ENCODE data around the gene GDAP2.

GDAP2 gene

DNA sequence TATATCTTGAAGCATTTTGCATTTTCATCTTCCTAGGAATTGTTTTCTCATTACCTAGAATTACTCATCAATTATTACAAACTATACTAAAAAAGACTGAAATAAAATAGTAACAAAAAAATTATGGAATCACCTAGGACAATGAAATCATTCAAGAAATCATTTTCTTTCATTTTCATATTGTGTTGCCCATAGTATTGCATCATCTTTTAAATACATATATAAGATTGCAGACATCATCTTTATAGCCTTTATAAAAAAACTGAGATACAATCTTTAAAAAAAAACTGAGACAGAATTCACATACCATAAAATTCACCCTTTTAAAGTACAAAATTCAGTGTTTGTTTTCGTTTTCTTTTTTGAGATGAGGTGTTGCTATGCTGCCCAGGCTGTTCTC is 29.6 kb downstream of the GDAP2 start:
- Histone ChIP-seq H3K36me3 (ENCODE audit: control insufficient read depth, insufficient read depth, low read length) (peaks cover 50% of the 10 kb centered on the region), H3K27me3 (ENCODE audit: control insufficient read depth, insufficient read depth, low read length) (no peaks in the 10 kb centered on the region), H3K9me3 (ENCODE audit: control insufficient read depth, insufficient read depth, low read depth, low read length) (no peaks in the 10 kb centered on the region), H3K9ac (ENCODE audit: low read length) (no peak overlapping the region), H3K27ac (ENCODE audit: low read depth, low read length) (no peak overlapping the region), H3K4me1 (ENCODE audit: control insufficient read depth, insufficient read depth, low read length) (no peaks in the 10 kb centered on the region), H3K4me3 (ENCODE audit: low read depth, low read length) (no peak overlapping the region)

DNA sequence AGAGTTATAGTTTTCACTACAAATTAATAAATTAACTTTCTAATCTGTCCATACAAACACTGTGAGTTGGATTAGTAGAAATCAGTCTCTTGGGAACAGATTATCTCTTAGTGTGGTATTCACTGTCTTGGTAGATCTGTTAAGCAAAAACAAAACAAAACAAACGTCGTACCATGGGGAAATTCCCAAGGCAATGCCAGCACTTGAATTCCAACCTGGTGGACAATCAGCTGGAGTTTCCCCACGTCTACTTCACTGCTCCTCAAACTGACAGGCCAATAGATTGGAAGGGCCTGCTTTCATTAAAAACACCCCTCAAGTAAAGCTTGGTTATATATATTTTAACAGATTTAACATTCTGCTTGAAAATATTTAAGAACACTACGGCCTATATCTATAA is 31.9 kb downstream of the GDAP2 start:
- no peak overlapping the region for H3K4me3 ChIP-seq (ENCODE audit: low read depth, low read length)
- H3K27me3 ChIP-seq (ENCODE audit: control insufficient read depth, insufficient read depth, low read length): no peaks in the 10 kb centered on the region
- no peaks in the 10 kb centered on the region for H3K9me3 ChIP-seq (ENCODE audit: control insufficient read depth, insufficient read depth, low read depth, low read length)
- H3K9ac ChIP-seq (ENCODE audit: low read length): no peak overlapping the region
- no peaks in the 10 kb centered on the region for H3K4me1 ChIP-seq (ENCODE audit: control insufficient read depth, insufficient read depth, low read length)
- H3K27ac ChIP-seq (ENCODE audit: low read depth, low read length): no peak overlapping the region
- H3K36me3 ChIP-seq (ENCODE audit: control insufficient read depth, insufficient read depth, low read length): peaks cover 47% of the 10 kb centered on the region

DNA sequence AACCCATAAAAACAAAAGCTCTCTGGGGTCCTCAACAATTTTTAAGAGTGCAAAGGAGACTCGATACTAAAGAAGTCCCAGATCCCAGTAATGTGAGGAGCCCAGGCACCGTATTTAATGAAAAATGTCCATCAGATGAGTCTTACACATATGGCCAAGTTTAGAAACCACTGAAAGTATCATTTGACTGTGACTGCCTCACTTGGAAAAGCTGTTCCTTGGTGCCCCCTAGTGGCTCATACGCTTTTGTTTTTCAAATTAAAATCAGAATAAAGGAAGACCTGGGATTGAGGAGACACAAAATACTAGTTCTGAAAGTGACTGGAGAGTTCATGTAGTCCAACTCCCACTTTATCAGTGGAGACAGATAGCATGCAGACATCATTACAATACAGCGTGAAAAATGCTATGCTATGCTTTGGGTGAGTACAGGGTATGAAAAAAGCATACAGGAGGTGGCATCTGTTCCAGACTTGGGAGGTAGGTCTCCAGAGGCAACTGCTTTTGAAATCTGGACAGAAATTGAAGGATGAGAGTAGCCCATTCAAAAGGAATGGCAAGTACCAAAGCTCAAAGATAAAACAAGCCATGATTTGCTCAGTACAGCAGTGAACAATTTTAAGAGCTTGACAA is 33.8 kb downstream of the GDAP2 start:
- no peak overlapping the region for H3K4me3 ChIP-seq (ENCODE audit: low read depth, low read length)
- H3K9me3 ChIP-seq (ENCODE audit: control insufficient read depth, insufficient read depth, low read depth, low read length): no peaks in the 10 kb centered on the region
- no peaks in the 10 kb centered on the region for H3K27me3 ChIP-seq (ENCODE audit: control insufficient read depth, insufficient read depth, low read length)
- no peaks in the 10 kb centered on the region for H3K4me1 ChIP-seq (ENCODE audit: control insufficient read depth, insufficient read depth, low read length)
- peaks cover 47% of the 10 kb centered on the region for H3K36me3 ChIP-seq (ENCODE audit: control insufficient read depth, insufficient read depth, low read length)
- no peak overlapping the region for H3K27ac ChIP-seq (ENCODE audit: low read depth, low read length)
- no peak overlapping the region for H3K9ac ChIP-seq (ENCODE audit: low read length)

DNA sequence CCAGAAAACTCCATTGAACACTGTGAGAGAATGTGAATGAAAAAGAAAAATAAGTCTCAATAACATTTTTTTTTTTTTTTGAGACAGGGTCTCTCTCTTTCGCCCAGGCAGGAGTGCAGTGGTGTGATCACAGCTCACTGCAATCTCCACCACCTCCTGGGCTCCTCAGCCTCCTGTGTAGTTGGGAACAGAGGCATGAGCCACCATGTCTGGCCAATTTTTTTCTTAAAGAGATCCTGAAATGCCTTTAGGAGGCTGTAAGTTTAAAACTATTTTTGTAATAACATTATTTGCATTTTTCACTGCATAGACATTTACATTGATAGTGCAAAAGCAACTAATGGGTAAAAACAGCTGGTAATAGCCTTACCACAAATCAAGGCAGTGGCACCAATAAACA is 35.3 kb downstream of the GDAP2 start:
- Histone ChIP-seq H3K9ac (ENCODE audit: low read length) (no peak overlapping the region), H3K4me1 (ENCODE audit: control insufficient read depth, insufficient read depth, low read length) (no peaks in the 10 kb centered on the region), H3K27me3 (ENCODE audit: control insufficient read depth, insufficient read depth, low read length) (no peaks in the 10 kb centered on the region), H3K36me3 (ENCODE audit: control insufficient read depth, insufficient read depth, low read length) (peaks cover 36% of the 10 kb centered on the region), H3K9me3 (ENCODE audit: control insufficient read depth, insufficient read depth, low read depth, low read length) (no peaks in the 10 kb centered on the region), H3K27ac (ENCODE audit: low read depth, low read length) (no peak overlapping the region), H3K4me3 (ENCODE audit: low read depth, low read length) (no peak overlapping the region)

DNA sequence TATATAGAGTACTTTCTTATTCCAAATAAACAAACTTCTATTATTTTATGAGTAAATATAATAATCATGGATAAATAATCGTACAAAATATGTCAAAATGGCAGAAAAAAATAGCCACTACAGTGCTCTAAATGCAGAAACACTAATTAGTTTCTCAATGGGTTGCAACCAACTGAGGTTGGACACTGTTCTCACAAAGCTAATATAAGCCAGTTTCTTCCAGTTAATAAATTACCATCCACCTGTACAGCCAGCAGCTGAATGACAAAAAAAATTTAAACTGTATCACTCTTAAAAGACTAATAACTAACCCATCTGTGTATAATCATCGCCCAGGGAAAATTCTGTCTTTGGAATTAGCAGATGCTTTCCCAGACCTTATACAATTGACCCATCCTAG is 36.9 kb downstream of the GDAP2 start:
- Histone ChIP-seq H3K4me3 (ENCODE audit: low read depth, low read length) (no peak overlapping the region), H3K4me1 (ENCODE audit: control insufficient read depth, insufficient read depth, low read length) (no peaks in the 10 kb centered on the region), H3K27me3 (ENCODE audit: control insufficient read depth, insufficient read depth, low read length) (no peaks in the 10 kb centered on the region), H3K36me3 (ENCODE audit: control insufficient read depth, insufficient read depth, low read length) (peaks cover 26% of the 10 kb centered on the region), H3K27ac (ENCODE audit: low read depth, low read length) (no peak overlapping the region), H3K9ac (ENCODE audit: low read length) (no peak overlapping the region), H3K9me3 (ENCODE audit: control insufficient read depth, insufficient read depth, low read depth, low read length) (no peaks in the 10 kb centered on the region)

DNA sequence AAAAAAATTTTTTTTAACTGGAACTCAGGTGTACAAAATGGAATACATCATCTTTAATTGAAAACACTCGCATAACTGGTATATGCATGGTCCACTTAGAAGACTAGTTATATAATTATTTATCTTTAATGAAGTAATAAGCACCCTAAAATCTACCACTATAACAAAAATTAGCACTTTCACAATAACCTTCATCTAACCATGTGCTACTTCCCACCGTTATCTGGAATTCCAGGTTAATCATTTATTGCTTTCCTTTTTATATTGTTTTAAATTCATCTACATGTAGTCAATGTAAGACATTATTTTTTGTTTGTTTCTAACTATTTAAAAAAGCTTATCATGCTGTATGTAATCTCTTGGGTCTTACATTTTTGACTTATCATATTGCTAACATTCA is 39.0 kb downstream of the GDAP2 start:
- no peaks in the 10 kb centered on the region for H3K9me3 ChIP-seq (ENCODE audit: control insufficient read depth, insufficient read depth, low read depth, low read length)
- no peak overlapping the region for H3K4me3 ChIP-seq (ENCODE audit: low read depth, low read length)
- H3K36me3 ChIP-seq (ENCODE audit: control insufficient read depth, insufficient read depth, low read length): 0 out of 2 replicates have a peak, but pooled peaks cover 8% of the 10 kb centered on the region
- no peaks in the 10 kb centered on the region for H3K27me3 ChIP-seq (ENCODE audit: control insufficient read depth, insufficient read depth, low read length)
- H3K9ac ChIP-seq (ENCODE audit: low read length): no peak overlapping the region
- H3K27ac ChIP-seq (ENCODE audit: low read depth, low read length): no peak overlapping the region
- H3K4me1 ChIP-seq (ENCODE audit: control insufficient read depth, insufficient read depth, low read length): no peaks in the 10 kb centered on the region

DNA sequence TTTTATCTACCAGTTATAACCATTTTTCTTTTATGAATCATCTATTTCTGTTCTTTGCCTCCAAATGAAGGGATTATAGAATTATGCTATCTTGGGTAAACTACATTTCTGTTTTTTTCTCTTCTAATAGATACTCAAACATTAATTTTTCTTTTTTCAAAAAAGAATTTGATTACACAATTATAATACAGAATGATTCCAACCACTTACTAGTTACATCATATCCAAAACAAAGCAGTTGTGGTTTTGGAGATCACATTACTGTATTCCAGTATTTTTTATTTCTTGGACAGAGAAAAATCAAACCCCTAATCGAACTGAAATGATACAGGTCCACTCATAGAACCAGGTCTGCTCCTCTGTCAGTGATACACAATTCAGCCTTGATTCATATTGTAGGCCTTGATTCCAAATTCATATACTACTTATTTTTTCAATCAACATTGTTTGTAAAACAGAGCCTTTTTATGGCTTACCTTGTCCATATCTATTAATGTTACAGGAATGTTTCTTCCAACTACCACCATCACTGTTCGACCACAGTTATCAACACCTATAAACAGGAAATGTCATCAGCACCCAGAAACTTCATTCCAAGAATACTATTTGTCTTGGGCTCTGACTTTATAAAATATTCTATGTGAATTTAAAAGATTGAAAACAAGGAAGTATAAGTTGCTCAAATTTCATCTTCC is 43.2 kb downstream of the GDAP2 start:
- Histone ChIP-seq H3K36me3 (ENCODE audit: control insufficient read depth, insufficient read depth, low read length) (0 out of 2 replicates have a peak, but pooled peaks cover 3% of the 10 kb centered on the region), H3K9ac (ENCODE audit: low read length) (no peak overlapping the region), H3K27ac (ENCODE audit: low read depth, low read length) (no peak overlapping the region), H3K4me1 (ENCODE audit: control insufficient read depth, insufficient read depth, low read length) (no peaks in the 10 kb centered on the region), H3K4me3 (ENCODE audit: low read depth, low read length) (no peak overlapping the region), H3K27me3 (ENCODE audit: control insufficient read depth, insufficient read depth, low read length) (no peaks in the 10 kb centered on the region), H3K9me3 (ENCODE audit: control insufficient read depth, insufficient read depth, low read depth, low read length) (no peaks in the 10 kb centered on the region)

DNA sequence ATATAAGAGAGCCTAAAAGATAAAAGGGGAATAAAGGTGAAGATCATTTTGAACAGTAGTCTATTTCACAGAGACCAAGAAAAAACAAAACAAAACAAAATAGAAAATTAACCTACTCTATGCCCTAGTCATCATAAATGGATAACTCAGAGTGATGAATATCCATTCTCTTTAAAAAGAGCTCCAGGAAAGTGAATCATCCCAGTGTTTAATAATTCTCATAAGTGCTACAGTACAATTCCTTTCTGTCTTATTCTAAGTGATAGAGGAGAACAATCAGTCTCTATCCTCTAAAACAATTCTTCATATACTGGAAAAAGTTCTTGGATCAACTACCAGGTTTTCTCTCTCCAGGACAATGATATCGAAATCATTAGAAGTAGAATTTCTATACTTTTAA is 45.8 kb downstream of the GDAP2 start:
- Histone ChIP-seq H3K27me3 (ENCODE audit: control insufficient read depth, insufficient read depth, low read length) (no peaks in the 10 kb centered on the region), H3K4me1 (ENCODE audit: control insufficient read depth, insufficient read depth, low read length) (no peaks in the 10 kb centered on the region), H3K36me3 (ENCODE audit: control insufficient read depth, insufficient read depth, low read length) (peaks cover 5% of the 10 kb centered on the region), H3K27ac (ENCODE audit: low read depth, low read length) (no peak overlapping the region), H3K4me3 (ENCODE audit: low read depth, low read length) (no peak overlapping the region), H3K9me3 (ENCODE audit: control insufficient read depth, insufficient read depth, low read depth, low read length) (no peaks in the 10 kb centered on the region), H3K9ac (ENCODE audit: low read length) (no peak overlapping the region)

DNA sequence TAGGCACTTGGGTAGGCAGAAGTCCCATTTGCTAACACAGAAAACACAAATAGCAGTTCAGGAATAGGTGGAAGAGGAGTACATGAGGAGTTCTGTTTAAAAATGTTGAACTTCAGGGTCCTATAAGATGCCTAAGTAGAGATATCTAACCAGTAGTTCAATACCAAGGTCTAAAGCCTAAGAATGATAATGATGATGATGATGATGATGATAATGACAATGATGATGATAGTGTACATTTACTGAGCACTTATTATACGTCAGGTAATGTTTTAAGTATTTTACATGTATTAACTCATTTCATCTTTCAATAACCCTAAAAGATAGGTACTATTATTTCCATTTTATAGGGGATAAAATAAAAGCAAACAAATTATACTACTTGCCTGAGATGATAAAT is 50.1 kb downstream of the GDAP2 start:
- peaks cover 35% of the 10 kb centered on the region for H3K36me3 ChIP-seq (ENCODE audit: control insufficient read depth, insufficient read depth, low read length)
- no peak overlapping the region for H3K9ac ChIP-seq (ENCODE audit: low read length)
- no peak overlapping the region for H3K27ac ChIP-seq (ENCODE audit: low read depth, low read length)
- no peaks in the 10 kb centered on the region for H3K27me3 ChIP-seq (ENCODE audit: control insufficient read depth, insufficient read depth, low read length)
- H3K4me1 ChIP-seq (ENCODE audit: control insufficient read depth, insufficient read depth, low read length): no peaks in the 10 kb centered on the region
- H3K9me3 ChIP-seq (ENCODE audit: control insufficient read depth, insufficient read depth, low read depth, low read length): peaks cover 3% of the 10 kb centered on the region; the same call in 1 of the 2 replicates
- H3K4me3 ChIP-seq (ENCODE audit: low read depth, low read length): no peak overlapping the region

DNA sequence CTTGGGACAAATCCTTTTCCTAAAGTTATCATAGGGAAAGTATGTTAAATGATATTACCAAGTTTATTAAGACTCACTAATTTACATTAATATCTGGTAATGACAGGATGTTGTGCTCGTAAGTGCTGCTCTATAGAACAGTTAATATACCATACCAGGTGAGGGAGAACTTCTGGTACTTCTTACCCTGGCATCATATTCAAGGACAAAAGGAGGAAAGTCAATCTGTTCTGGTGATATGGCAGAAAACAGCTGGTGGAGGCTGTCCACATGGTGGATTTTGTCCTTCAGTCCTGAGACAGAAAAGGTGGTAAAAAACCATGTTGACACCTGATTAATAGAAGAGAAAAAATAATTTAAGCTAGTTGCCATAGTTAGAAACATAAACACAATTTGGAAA is 51.6 kb downstream of the GDAP2 start:
- H3K9me3 ChIP-seq (ENCODE audit: control insufficient read depth, insufficient read depth, low read depth, low read length): peaks cover 3% of the 10 kb centered on the region; the same call in 1 of the 2 replicates
- no peak overlapping the region for H3K9ac ChIP-seq (ENCODE audit: low read length)
- H3K4me1 ChIP-seq (ENCODE audit: control insufficient read depth, insufficient read depth, low read length): no peaks in the 10 kb centered on the region
- H3K36me3 ChIP-seq (ENCODE audit: control insufficient read depth, insufficient read depth, low read length): peaks cover 35% of the 10 kb centered on the region
- no peak overlapping the region for H3K4me3 ChIP-seq (ENCODE audit: low read depth, low read length)
- H3K27me3 ChIP-seq (ENCODE audit: control insufficient read depth, insufficient read depth, low read length): no peaks in the 10 kb centered on the region
- no peak overlapping the region for H3K27ac ChIP-seq (ENCODE audit: low read depth, low read length)

DNA sequence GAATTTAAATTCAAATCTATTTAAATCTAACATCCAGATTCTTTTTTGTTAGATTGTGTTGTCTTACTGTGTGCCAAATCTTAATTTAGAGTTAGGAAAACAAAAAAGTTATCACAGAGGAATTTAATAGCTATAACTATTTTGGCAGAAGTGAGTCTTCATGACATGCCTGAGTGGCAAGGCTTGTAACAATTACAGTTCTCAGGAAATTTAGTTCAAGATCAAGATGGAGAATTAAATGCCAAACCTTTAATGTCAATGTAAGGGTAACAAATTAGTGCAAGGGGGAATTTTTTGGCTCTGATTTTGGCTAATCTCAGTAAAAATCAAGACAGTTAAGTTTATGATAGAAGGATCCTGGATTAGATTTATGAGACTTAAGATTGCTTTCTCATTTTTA is 58.4 kb downstream of the GDAP2 start:
- Histone ChIP-seq H3K36me3 (ENCODE audit: control insufficient read depth, insufficient read depth, low read length) (peaks cover 40% of the 10 kb centered on the region), H3K27ac (ENCODE audit: low read depth, low read length) (no peak overlapping the region), H3K4me1 (ENCODE audit: control insufficient read depth, insufficient read depth, low read length) (no peaks in the 10 kb centered on the region), H3K27me3 (ENCODE audit: control insufficient read depth, insufficient read depth, low read length) (no peaks in the 10 kb centered on the region), H3K9me3 (ENCODE audit: control insufficient read depth, insufficient read depth, low read depth, low read length) (peaks cover 3% of the 10 kb centered on the region; the same call in 1 of the 2 replicates), H3K9ac (ENCODE audit: low read length) (no peak overlapping the region), H3K4me3 (ENCODE audit: low read depth, low read length) (no peak overlapping the region)

Measured in HUES6 (cell line).